HG02588 (cell line): ENCODE results near the gene EPB41L5.
"Not testable (repeated sequence)": the region's sequence is repeated elsewhere in the genome, so short reads cannot be mapped to it uniquely, and the experiment has no call there.

Experiments used
- ATAC-seq: cut with Tn5 transposase; IDR thresholded peaks from one replicate; pipeline ENCODE4 v1.9.1; 2021; ENCODE audit warnings: mild to moderate bottlenecking, moderate library complexity; ENCODE audit not compliant: unreplicated experiment

Gene EPB41L5

DNA sequence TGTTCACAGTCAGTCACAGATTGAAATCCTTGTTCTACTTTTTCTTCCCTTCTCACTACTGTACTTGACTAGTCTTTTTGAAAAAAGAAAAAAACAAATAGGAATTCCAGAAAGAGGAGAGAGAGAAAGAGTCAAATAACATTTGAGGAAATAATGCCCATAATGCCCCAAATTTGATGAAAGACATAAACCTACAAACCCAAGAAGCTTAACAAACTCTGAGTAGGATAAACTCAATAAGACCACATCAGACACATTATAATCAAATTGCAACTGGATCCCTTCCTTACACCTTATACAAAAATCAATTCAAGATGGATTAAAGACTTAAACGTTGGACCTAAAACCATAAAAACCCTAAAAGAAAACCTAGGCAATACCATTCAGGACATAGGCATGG is 179.4 kb downstream of the EPB41L5 start:
- ATAC-seq = no peak

- ATAC-seq = no peak
Measured at GRCh38 chr2:120195553-120195952, 182.7 kb downstream of the EPB41L5 start.

GRCh38 chr2:120199817-120200459 is 187.1 kb downstream of the EPB41L5 start:
- not testable (repeated sequence) for ATAC-seq

DNA sequence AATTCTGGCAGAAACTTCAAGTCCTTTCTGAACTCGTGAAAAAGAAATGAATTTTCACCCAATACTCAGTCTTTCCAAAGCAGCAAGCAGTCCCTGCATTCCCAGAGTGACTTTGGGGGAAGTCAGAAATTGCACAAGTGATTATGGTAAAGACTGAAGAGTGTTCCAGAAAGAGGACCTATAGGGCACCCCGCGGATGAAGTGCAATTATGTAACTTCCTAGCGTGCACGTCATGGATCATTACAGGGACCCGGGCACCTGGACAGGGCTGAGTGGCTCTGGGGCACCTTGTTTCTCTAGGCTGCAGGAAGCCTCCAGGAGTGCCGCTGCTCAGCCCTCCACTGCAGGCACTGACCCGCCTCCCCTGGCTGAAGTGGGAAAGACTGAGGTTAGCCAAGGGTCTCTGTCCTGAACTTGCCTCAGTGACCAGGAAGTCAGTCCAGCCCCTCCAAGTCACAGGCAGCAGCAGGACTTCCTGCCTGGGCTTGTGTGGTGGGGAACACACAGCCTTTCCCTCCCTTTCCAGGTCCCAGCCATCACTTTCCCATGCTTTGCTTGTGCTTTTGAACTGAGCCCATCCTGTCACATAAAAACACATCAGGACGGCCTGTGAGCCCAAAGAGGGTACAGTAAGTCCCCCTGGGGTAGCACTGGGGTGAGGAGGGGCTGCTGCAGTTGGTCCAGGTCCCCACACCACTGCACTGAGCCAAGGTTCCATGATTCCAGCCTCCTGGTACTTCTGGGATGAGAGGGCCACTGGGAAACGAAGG is 190.6 kb downstream of the EPB41L5 start:
- no peak for ATAC-seq

DNA sequence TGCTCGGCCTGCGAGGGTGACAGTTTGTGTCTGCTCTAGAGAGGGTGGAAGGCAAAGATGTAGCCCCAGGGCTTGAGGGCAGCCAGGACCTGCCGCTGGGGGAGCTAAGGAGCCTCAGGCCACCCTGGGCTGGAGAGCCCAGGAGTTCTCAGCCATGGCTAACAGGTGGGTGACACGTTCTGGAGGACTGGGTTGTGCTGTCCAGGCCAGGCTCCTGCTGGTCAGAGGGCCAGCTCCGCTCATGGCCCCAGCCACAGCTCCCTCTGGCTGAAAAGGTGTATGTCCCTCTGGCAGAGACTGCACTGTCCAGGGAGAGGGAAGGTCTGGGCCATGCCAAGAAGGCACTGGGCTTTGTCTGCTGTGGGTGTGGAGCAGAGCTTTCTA is 191.1 kb downstream of the EPB41L5 start:
- no peak for ATAC-seq

GRCh38 chr2:120204417-120204816 is 191.5 kb downstream of the EPB41L5 start:
- no peak for ATAC-seq

DNA sequence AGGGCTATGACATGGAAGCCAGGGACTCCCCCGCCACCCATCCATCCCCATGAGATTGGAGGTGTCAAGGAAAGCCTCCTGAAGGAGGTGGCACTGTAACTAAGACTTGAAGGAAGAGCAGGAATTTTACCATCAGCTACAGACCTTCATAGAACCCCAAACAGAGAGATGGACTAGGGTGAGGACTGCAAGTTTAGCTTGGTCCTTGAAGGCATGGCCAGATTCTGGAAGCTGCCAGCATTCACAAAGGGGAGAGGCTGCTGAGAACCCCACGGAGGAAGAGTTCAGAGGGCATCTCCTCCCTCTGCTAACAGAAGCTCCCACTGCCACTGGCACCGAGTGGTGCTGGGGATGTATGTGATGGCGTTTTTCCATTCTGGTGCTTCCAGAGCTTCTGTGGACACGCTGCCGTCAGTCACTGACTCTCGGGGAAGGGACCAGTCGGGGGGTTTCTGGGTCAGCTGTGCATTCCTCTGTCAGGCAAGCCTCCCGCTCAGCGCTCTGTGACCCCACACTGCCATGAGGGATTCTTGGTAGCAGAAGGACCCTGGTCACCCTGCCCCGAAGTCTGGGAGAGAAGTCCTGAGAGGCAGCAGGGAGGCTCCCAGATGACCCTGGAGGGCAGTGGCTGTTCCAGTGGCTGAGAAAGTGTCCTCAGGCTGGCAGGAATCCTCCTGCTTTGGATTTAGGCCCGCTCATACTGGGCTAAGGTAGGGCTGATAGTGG is 192.2 kb downstream of the EPB41L5 start:
- ATAC-seq = no peak

GRCh38 chr2:120206022-120206581 is 193.2 kb downstream of the EPB41L5 start:
- ATAC-seq = no peak

- ATAC-seq = no peak
Measured at GRCh38 chr2:120208381-120209353, 195.8 kb downstream of the EPB41L5 start.

GRCh38 chr2:120209427-120210269 is 196.8 kb downstream of the EPB41L5 start:
- no peak for ATAC-seq

GRCh38 chr2:120210270-120210693 is 197.4 kb downstream of the EPB41L5 start:
- ATAC-seq = no peak

DNA sequence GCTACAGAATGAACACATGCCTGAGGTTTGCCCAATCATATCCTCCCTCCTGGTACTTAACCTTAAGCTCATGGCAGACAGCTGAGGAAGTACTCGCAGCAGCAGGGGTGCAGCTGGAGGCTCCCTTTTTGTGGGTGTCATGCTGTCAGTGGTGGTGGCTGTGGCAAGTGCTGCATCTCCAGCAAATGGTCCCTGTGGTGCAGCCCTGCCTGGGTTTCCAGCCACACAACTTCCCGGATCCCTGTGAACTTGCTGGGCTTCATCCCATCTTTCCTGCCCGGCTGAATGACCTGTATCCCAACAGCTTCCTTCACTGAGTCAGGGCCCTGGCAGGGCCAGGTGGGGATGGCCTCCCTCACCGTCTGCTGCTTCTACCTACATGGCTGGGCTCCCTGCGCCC is 205.3 kb downstream of the EPB41L5 start:
- ATAC-seq = no peak

GRCh38 chr2:120219291-120219690 is 206.4 kb downstream of the EPB41L5 start:
- ATAC-seq = no peak

DNA sequence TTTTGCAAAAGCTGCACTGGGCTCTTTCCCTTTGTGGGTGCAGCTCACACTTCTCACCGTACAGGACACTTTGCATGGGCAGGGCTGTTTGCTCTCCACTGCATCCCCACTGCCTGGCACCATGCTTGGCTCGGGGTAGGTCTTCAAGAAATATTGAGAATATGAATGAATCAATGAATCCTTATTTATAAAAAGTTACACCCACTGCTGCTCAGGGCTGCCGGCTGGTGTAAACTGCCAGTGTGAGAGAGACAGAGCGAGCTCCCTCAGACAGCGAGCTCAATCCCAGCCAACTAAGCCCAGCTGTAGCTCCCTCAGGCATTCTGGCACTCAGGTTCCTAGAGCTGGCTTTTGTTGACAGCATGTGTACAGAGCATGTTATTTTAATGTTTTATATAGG is 206.9 kb downstream of the EPB41L5 start:
- no peak for ATAC-seq

DNA sequence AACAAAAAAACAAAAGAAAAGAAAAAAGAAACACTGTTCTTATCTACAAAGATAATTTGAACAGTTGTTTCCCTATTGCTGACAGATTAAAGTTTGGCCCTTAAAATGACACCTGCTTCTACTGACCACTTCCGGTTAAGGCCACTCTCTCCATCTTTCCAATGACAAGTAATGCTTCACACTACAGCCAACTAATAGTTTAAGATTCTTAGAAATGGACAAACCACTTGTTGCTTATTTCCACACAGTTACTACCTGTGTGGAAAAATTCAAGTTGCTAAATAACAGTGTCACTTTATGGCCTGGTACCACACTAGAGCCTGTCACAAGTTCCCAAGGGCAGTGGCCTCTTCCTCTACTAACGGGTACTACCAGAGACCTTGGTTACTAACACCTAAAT is 207.9 kb downstream of the EPB41L5 start:
- no peak for ATAC-seq

DNA sequence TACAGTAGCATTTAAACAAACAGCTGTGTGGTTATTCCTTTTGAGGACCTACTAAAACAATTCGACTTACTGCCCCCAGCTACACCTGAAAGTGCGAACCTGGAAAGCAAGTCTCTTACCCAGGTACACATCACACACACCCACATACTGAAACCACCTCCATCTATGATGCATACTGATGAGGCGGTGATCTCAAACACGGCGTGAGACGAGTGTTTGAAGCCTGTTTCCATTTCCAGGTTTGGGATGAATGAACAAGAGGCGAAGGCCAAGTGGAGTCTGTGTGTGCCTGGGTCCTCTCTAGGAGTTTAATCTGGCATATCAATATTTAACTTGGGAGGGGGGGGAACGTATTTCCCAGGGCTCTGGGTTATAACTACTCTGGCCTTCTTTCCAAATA is 208.7 kb downstream of the EPB41L5 start:
- no peak for ATAC-seq

GRCh38 chr2:120222186-120223033 is 209.5 kb downstream of the EPB41L5 start:
- no peak for ATAC-seq

- ATAC-seq = peak; percentile 91
Measured at GRCh38 chr2:120223034-120223912, 210.4 kb downstream of the EPB41L5 start, which contains the start of gene TMEM185B. TMEM185B (minus strand) TSS chr2:120223400; CDS start chr2:120222976, 424 bp downstream.
